ENCODE measurements around the gene ACOT6. TPM values are rescaled to one million over a fixed set of nuclear protein-coding genes. Genes with fewer than 3 reads are reported as not detected.
A peak's percentile ranks its signal among the peaks of the same experiment; 100 is the strongest.
"Not testable (repeated sequence)": the region's sequence is repeated elsewhere in the genome, so short reads cannot be mapped to it uniquely, and the experiment has no call there.

The ACOT6 gene
- total RNA-seq, 1 donor from 2014 or later, result not detected

- H3K9me3 Mint-ChIP-seq (ENCODE audit: unreplicated experiment), result no peaks in the 10 kb centered on the region
- H3K27ac Mint-ChIP-seq (ENCODE audit: unreplicated experiment), result peak overlapping the region; percentile 89
- H3K27me3 Mint-ChIP-seq (ENCODE audit: unreplicated experiment), result peaks cover 7% of the 10 kb centered on the region
- H3K36me3 Mint-ChIP-seq (ENCODE audit: low read depth, unreplicated experiment), result peaks cover 11% of the 10 kb centered on the region
- H3K4me1 Mint-ChIP-seq (ENCODE audit: unreplicated experiment), result peaks cover 24% of the 10 kb centered on the region
- DNase-seq (ENCODE audit: low spot score), result no peak
- TF ChIP-seq, protein P1, sequence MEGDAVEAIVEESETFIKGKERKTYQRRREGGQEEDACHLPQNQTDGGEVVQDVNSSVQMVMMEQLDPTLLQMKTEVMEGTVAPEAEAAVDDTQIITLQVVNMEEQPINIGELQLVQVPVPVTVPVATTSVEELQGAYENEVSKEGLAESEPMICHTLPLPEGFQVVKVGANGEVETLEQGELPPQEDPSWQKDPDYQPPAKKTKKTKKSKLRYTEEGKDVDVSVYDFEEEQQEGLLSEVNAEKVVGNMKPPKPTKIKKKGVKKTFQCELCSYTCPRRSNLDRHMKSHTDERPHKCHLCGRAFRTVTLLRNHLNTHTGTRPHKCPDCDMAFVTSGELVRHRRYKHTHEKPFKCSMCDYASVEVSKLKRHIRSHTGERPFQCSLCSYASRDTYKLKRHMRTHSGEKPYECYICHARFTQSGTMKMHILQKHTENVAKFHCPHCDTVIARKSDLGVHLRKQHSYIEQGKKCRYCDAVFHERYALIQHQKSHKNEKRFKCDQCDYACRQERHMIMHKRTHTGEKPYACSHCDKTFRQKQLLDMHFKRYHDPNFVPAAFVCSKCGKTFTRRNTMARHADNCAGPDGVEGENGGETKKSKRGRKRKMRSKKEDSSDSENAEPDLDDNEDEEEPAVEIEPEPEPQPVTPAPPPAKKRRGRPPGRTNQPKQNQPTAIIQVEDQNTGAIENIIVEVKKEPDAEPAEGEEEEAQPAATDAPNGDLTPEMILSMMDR (IDR thresholded peaks at IDR 0.05; ENCODE audit: unreplicated experiment), result no peak
- H3K4me3 Mint-ChIP-seq (ENCODE audit: unreplicated experiment), result peak overlapping the region; percentile 89
Observed at GRCh38 chr14:73567951-73568885, 44.1 kb upstream of the ACOT6 start.

- H3K9me3 Mint-ChIP-seq (ENCODE audit: unreplicated experiment); H3K27me3 Mint-ChIP-seq (ENCODE audit: unreplicated experiment); DNase-seq (ENCODE audit: low spot score): not testable (repeated sequence)
- Mint-ChIP-seq H3K27ac (ENCODE audit: unreplicated experiment) (peak overlapping the region; percentile 89), H3K4me3 (ENCODE audit: unreplicated experiment) (peak overlapping the region; percentile 89), H3K36me3 (ENCODE audit: low read depth, unreplicated experiment) (peaks cover 11% of the 10 kb centered on the region), H3K4me1 (ENCODE audit: unreplicated experiment) (peaks cover 24% of the 10 kb centered on the region)
Observed at GRCh38 chr14:73568886-73569184, 43.5 kb upstream of the ACOT6 start.

GRCh38 chr14:73569185-73569958, 42.9 kb upstream of the ACOT6 start, which contains the start of gene ACOT2:
TSS of gene ACOT2 (plus strand) at chr14:73569213. CDS start at chr14:73569241, 28 bp downstream.
- Mint-ChIP-seq H3K36me3 (ENCODE audit: low read depth, unreplicated experiment) (peaks cover 12% of the 10 kb centered on the region), H3K4me3 (ENCODE audit: unreplicated experiment) (peak within 1 kb of the TSS; percentile 89), H3K4me1 (ENCODE audit: unreplicated experiment) (peaks cover 24% of the 10 kb centered on the region), H3K27ac (ENCODE audit: unreplicated experiment) (peak within 1 kb of the TSS; percentile 89)
- H3K27me3 Mint-ChIP-seq (ENCODE audit: unreplicated experiment); H3K9me3 Mint-ChIP-seq (ENCODE audit: unreplicated experiment): not testable (repeated sequence)
- DNase-seq (ENCODE audit: low spot score), result peak; percentile 60

GRCh38 chr14:73570913-73571312, 41.4 kb upstream of the ACOT6 start:
- peak; percentile 77 for DNase-seq (ENCODE audit: low spot score)
- H3K4me1 Mint-ChIP-seq (ENCODE audit: unreplicated experiment), result peaks cover 20% of the 10 kb centered on the region
- not testable (repeated sequence) for H3K4me3 Mint-ChIP-seq (ENCODE audit: unreplicated experiment); H3K27ac Mint-ChIP-seq (ENCODE audit: unreplicated experiment); H3K9me3 Mint-ChIP-seq (ENCODE audit: unreplicated experiment); H3K36me3 Mint-ChIP-seq (ENCODE audit: low read depth, unreplicated experiment)
- TF ChIP-seq, protein P1 (IDR thresholded peaks at IDR 0.05; ENCODE audit: unreplicated experiment), result peak; percentile 55
- peaks cover 11% of the 10 kb centered on the region for H3K27me3 Mint-ChIP-seq (ENCODE audit: unreplicated experiment)

DNA sequence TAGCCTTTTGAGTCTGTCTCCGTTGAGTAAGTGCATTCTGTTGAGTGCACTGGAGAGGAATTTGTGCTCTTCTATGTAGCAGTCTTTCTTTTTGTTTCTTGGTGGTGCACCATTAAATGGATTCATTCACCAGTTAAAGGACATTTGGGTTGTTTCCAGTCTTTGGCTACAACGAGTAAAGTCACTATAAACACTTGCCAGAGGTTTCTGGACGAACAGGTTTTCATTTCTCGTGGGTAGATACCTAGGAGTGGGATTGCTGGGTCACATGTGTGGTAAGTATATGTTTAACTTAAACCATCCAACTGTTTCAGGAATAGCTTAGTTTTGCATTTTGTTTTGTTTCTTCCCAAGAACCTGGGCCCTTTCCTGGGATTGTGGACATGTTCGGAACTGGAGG, 39.3 kb upstream of the ACOT6 start:
- peaks cover 15% of the 10 kb centered on the region for H3K4me1 Mint-ChIP-seq (ENCODE audit: unreplicated experiment)
- H3K9me3 Mint-ChIP-seq (ENCODE audit: unreplicated experiment); DNase-seq (ENCODE audit: low spot score); H3K4me3 Mint-ChIP-seq (ENCODE audit: unreplicated experiment); H3K36me3 Mint-ChIP-seq (ENCODE audit: low read depth, unreplicated experiment); H3K27me3 Mint-ChIP-seq (ENCODE audit: unreplicated experiment); H3K27ac Mint-ChIP-seq (ENCODE audit: unreplicated experiment): not testable (repeated sequence)

- not testable (repeated sequence) for H3K4me1 Mint-ChIP-seq (ENCODE audit: unreplicated experiment); H3K4me3 Mint-ChIP-seq (ENCODE audit: unreplicated experiment); H3K27ac Mint-ChIP-seq (ENCODE audit: unreplicated experiment); H3K27me3 Mint-ChIP-seq (ENCODE audit: unreplicated experiment); DNase-seq (ENCODE audit: low spot score); H3K9me3 Mint-ChIP-seq (ENCODE audit: unreplicated experiment); H3K36me3 Mint-ChIP-seq (ENCODE audit: low read depth, unreplicated experiment)
Observed at GRCh38 chr14:73573740-73574139, 38.6 kb upstream of the ACOT6 start.

DNA sequence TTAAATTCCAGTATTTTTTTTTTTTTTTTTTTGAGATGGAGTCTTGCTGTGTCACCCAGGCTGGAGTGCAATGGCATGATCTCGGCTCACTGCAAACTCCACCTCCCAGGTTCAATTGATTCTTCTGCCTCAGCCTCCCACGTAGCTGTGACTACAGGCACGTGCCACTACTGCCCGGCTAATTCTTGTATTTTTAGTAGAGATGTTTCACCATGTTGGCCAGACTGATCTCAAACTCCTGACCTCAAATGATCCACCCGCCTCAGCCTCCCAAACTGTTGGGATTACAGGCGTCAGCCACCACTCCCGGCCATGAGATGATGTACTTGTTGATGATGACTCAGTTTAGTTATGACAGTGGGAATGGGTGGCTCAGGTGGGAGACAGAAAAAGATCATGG, 38.1 kb upstream of the ACOT6 start:
- H3K4me1 Mint-ChIP-seq (ENCODE audit: unreplicated experiment), result not testable (repeated sequence)

More for the DNA sequence above, 38.1 kb upstream of the ACOT6 start:
- not testable (repeated sequence) for H3K36me3 Mint-ChIP-seq (ENCODE audit: low read depth, unreplicated experiment); DNase-seq (ENCODE audit: low spot score); H3K27ac Mint-ChIP-seq (ENCODE audit: unreplicated experiment); H3K27me3 Mint-ChIP-seq (ENCODE audit: unreplicated experiment); H3K9me3 Mint-ChIP-seq (ENCODE audit: unreplicated experiment)
- H3K4me3 Mint-ChIP-seq (ENCODE audit: unreplicated experiment), result peak overlapping the region; percentile 6

All from endothelial cell (in vitro differentiated cells).